Activated CD4-positive, alpha-beta T cell treated with anti-CD3 and anti-CD28 coated beads for 36 hours (primary cell): ENCODE data around the gene AKNAD1. TPM values are rescaled to one million over a fixed set of nuclear protein-coding genes. Genes with fewer than 3 reads are reported as not detected.

Experiments
- ATAC-seq: fragments of 200-7000 bp; cut with Tn5 transposase; one replicate; pipeline ENCODE4 v1.10.0; 2021; ENCODE audit warnings: mild to moderate bottlenecking, moderate library complexity
- CTCF ChIA-PET: fragments of 350-600 bp; sonication (Branson Sonifier 250); formaldehyde crosslinking; loops from one replicate; lab custom pipeline; 2021; ENCODE audit warnings: antibody characterized with exemption; lab: Charles Lee
- POLR2A ChIA-PET: fragments of 350-600 bp; sonication (Branson Sonifier 250); formaldehyde crosslinking; loops from one replicate; lab custom pipeline; 2021; ENCODE audit warnings: antibody characterized with exemption, inconsistent platforms; lab: Charles Lee
- DNase-seq: peaks from one replicate; pipeline ENCODE4 v3.0.0-alpha.2; 2020
- H3K27ac Mint-ChIP-seq: one replicate; pipeline ENCODE4 v1.8.0; 2021; ENCODE audit warnings: mixed read lengths
- H3K27me3 Mint-ChIP-seq: one replicate; pipeline ENCODE4 v1.8.0; 2021; ENCODE audit warnings: mixed read lengths
- H3K36me3 Mint-ChIP-seq: one replicate; pipeline ENCODE4 v1.8.0; 2021; ENCODE audit warnings: low read depth, mixed read lengths
- H3K4me1 Mint-ChIP-seq: one replicate; pipeline ENCODE4 v1.8.0; 2021; ENCODE audit warnings: mixed read lengths
- H3K4me3 Mint-ChIP-seq: one replicate; pipeline ENCODE4 v1.8.0; 2021; ENCODE audit warnings: mild to moderate bottlenecking, moderate library complexity, mixed read lengths
- H3K9me3 Mint-ChIP-seq: one replicate; pipeline ENCODE4 v1.8.0; 2021; ENCODE audit warnings: low read depth, mixed read lengths
- intact Hi-C, 2 experiments: fragments of 100-400 bp; cut with DNase I in 1 of 2; cut with micrococcal nuclease in 1 of 2; formaldehyde crosslinking; loops; one replicate each; pipeline versions ENCODE4 v1.14.2 to v1.15.1; 2022 to 2024; cut with DNase I, micrococcal nuclease
- total RNA-seq, 2 experiments: library from RNA; stranded (reverse); gene quantifications; one replicate each; pipeline ENCODE4 v1.2.3, GENCODE V29; 2021

Gene AKNAD1
- total RNA-seq, 2 experiments from 2014 or later = not detected

- Mint-ChIP-seq H3K4me3 (no peak overlapping the region), H3K27me3 (peaks cover 4% of the 10 kb centered on the region), H3K36me3 (no peaks in the 10 kb centered on the region), H3K27ac (no peak overlapping the region), H3K9me3 (no peaks in the 10 kb centered on the region), H3K4me1 (peaks cover 4% of the 10 kb centered on the region)
- intact Hi-C loops = no loop called here
- POLR2A ChIA-PET = no interaction called here
- ATAC-seq (no peak), DNase-seq (no peak)
- CTCF ChIA-PET = interaction anchor here (0.6 to 1.2 kb wide), 3 partner anchors 10 to 283 kb away, joined by 3 to 4 read pairs (median 3); no protein-coding TSS in a partner anchor
Observed at GRCh38 chr1:108847494-108847893, 9.4 kb downstream of the AKNAD1 start.

- no peak overlapping the region for H3K27ac Mint-ChIP-seq
- H3K27me3 Mint-ChIP-seq = no peaks in the 10 kb centered on the region
- no peaks in the 10 kb centered on the region for H3K9me3 Mint-ChIP-seq
- no peaks in the 10 kb centered on the region for H3K4me1 Mint-ChIP-seq
- CTCF ChIA-PET = interaction anchor here (1.4 kb wide), 1 partner anchor 17 kb away, joined by 4 read pairs; no protein-coding TSS in a partner anchor
- ATAC-seq = no peak
- no peaks in the 10 kb centered on the region for H3K36me3 Mint-ChIP-seq
- no peak for DNase-seq
- H3K4me3 Mint-ChIP-seq = no peak overlapping the region
- POLR2A ChIA-PET = no interaction called here
- intact Hi-C loops = no loop called here
Observed at GRCh38 chr1:108845991-108846390, 10.9 kb downstream of the AKNAD1 start.

GRCh38 chr1:108845446-108845845 is 11.4 kb downstream of the AKNAD1 start:
- CTCF ChIA-PET = interaction anchor here (1.4 kb wide), 1 partner anchor 16 kb away, joined by 4 read pairs; no protein-coding TSS in a partner anchor
- H3K27me3 Mint-ChIP-seq = no peaks in the 10 kb centered on the region

GRCh38 chr1:108843390-108844137 is 13.3 kb downstream of the AKNAD1 start:
- Mint-ChIP-seq H3K4me3 (no peak overlapping the region), H3K27ac (no peak overlapping the region), H3K36me3 (no peaks in the 10 kb centered on the region), H3K4me1 (no peaks in the 10 kb centered on the region), H3K27me3 (no peaks in the 10 kb centered on the region), H3K9me3 (no peaks in the 10 kb centered on the region)
- ChIA-PET POLR2A (interaction anchor here (0.6 kb wide), 1 partner anchor 21 kb away, joined by 5 read pairs; no protein-coding TSS in a partner anchor), CTCF (interaction anchor here (0.6 to 2.6 kb wide), 3 partner anchors 15 to 358 kb away, joined by 3 to 13 read pairs (median 9); no protein-coding TSS in a partner anchor)
- ATAC-seq (no peak), DNase-seq (no peak)
- intact Hi-C loops = no loop called here

More at GRCh38 chr1:108845446-108845845, 11.4 kb downstream of the AKNAD1 start:
- POLR2A ChIA-PET = no interaction called here
- no peak for DNase-seq
- no peak for ATAC-seq
- intact Hi-C loops = no loop called here
- Mint-ChIP-seq H3K4me3 (no peak overlapping the region), H3K27ac (no peak overlapping the region), H3K9me3 (no peaks in the 10 kb centered on the region), H3K4me1 (no peaks in the 10 kb centered on the region), H3K36me3 (no peaks in the 10 kb centered on the region)

- DNase-seq (no peak), ATAC-seq (no peak)
- ChIA-PET CTCF (interaction anchor here (1.0 to 2.6 kb wide), 3 partner anchors 10 to 55 kb away, joined by 3 to 13 read pairs (median 9); no protein-coding TSS in a partner anchor), POLR2A (no interaction called here)
- Mint-ChIP-seq H3K27ac (no peak overlapping the region), H3K36me3 (no peaks in the 10 kb centered on the region), H3K4me3 (no peak overlapping the region), H3K4me1 (no peaks in the 10 kb centered on the region), H3K27me3 (no peaks in the 10 kb centered on the region), H3K9me3 (no peaks in the 10 kb centered on the region)
- intact Hi-C loops = no loop called here
Observed at GRCh38 chr1:108842525-108843181, 14.2 kb downstream of the AKNAD1 start.

- no peak for DNase-seq
- Mint-ChIP-seq H3K9me3 (no peaks in the 10 kb centered on the region), H3K36me3 (no peaks in the 10 kb centered on the region), H3K27ac (no peak overlapping the region), H3K4me3 (no peak overlapping the region), H3K27me3 (no peaks in the 10 kb centered on the region), H3K4me1 (no peaks in the 10 kb centered on the region)
- no peak for ATAC-seq
- intact Hi-C loops = no loop called here
- POLR2A ChIA-PET = no interaction called here
- CTCF ChIA-PET = interaction anchor here (0.5 to 2.6 kb wide), 4 partner anchors 11 to 56 kb away, joined by 3 to 13 read pairs (median 6); no protein-coding TSS in a partner anchor
Observed at GRCh38 chr1:108841703-108842102, 15.2 kb downstream of the AKNAD1 start.

- H3K27me3 Mint-ChIP-seq = no peaks in the 10 kb centered on the region
- H3K4me3 Mint-ChIP-seq = no peak overlapping the region
- ATAC-seq (no peak), DNase-seq (no peak)
- H3K4me1 Mint-ChIP-seq = no peaks in the 10 kb centered on the region
- ChIA-PET POLR2A (no interaction called here), CTCF (interaction anchor here (13.5 kb wide), 1 partner anchor 67 kb away, joined by 205 read pairs; no protein-coding TSS in a partner anchor)
- H3K9me3 Mint-ChIP-seq = no peaks in the 10 kb centered on the region
- intact Hi-C loops = no loop called here
- no peak overlapping the region for H3K27ac Mint-ChIP-seq
- no peaks in the 10 kb centered on the region for H3K36me3 Mint-ChIP-seq
Observed at GRCh38 chr1:108832929-108833328, 24.0 kb downstream of the AKNAD1 start.

- intact Hi-C loops = no loop called here
- ChIA-PET CTCF (interaction anchor here (0.9 to 13.5 kb wide), 6 partner anchors 9 to 69 kb away, joined by 3 to 205 read pairs (median 4); no protein-coding TSS in a partner anchor), POLR2A (no interaction called here)
- Mint-ChIP-seq H3K4me3 (no peak overlapping the region), H3K9me3 (no peaks in the 10 kb centered on the region), H3K4me1 (no peaks in the 10 kb centered on the region), H3K27ac (no peak overlapping the region), H3K27me3 (no peaks in the 10 kb centered on the region), H3K36me3 (no peaks in the 10 kb centered on the region)
- DNase-seq (no peak), ATAC-seq (no peak)
Observed at GRCh38 chr1:108831225-108831624, 25.7 kb downstream of the AKNAD1 start.

GRCh38 chr1:108830119-108831008 is 26.5 kb downstream of the AKNAD1 start:
- intact Hi-C loops = no loop called here
- ATAC-seq (no peak), DNase-seq (no peak)
- Mint-ChIP-seq H3K36me3 (no peaks in the 10 kb centered on the region), H3K9me3 (no peaks in the 10 kb centered on the region), H3K27ac (no peak overlapping the region), H3K27me3 (no peaks in the 10 kb centered on the region), H3K4me3 (no peak overlapping the region), H3K4me1 (no peaks in the 10 kb centered on the region)
- CTCF ChIA-PET = interaction anchor here (0.8 to 13.5 kb wide), 12 partner anchors 10 to 1177 kb away, joined by 3 to 205 read pairs (median 6); partner anchors contain the start of gene AKNAD1
- POLR2A ChIA-PET = interaction anchor here (0.6 kb wide), 1 partner anchor 32 kb away, joined by 4 read pairs; no protein-coding TSS in a partner anchor

GRCh38 chr1:108829498-108829916 is 27.4 kb downstream of the AKNAD1 start:
- ChIA-PET POLR2A (interaction anchor here (0.6 kb wide), 1 partner anchor 33 kb away, joined by 4 read pairs; no protein-coding TSS in a partner anchor), CTCF (interaction anchor here (0.6 to 13.5 kb wide), 24 partner anchors 8 to 1176 kb away, joined by 3 to 205 read pairs (median 4); partner anchors contain the start of gene AKNAD1)
- DNase-seq (no peak), ATAC-seq (no peak)
- intact Hi-C loops = loop anchor here in 1 of 2 experiments (5.0 kb wide), 1 partner anchor 363 kb away; no protein-coding TSS in a partner anchor
- H3K27ac Mint-ChIP-seq = no peak overlapping the region
- H3K9me3 Mint-ChIP-seq = no peaks in the 10 kb centered on the region
- H3K36me3 Mint-ChIP-seq = no peaks in the 10 kb centered on the region
- H3K27me3 Mint-ChIP-seq = no peaks in the 10 kb centered on the region
- no peaks in the 10 kb centered on the region for H3K4me1 Mint-ChIP-seq
- no peak overlapping the region for H3K4me3 Mint-ChIP-seq
